Fibroblast of lung (primary cell): ENCODE data around the gene SLC39A5. TPM values are rescaled to one million over a fixed set of nuclear protein-coding genes. Genes with fewer than 3 reads are reported as not detected.
A peak's percentile ranks its signal among the peaks of the same experiment; 100 is the strongest.
"Not testable (repeated sequence)": the region's sequence is repeated elsewhere in the genome, so short reads cannot be mapped to it uniquely, and the experiment has no call there.

ENCODE experiments used
- DNase-seq, 2 donors: peaks; one replicate each; pipeline versions ENCODE4 v3.0.0 to v3.0.0-alpha.2; 2010; ENCODE audit warnings: low read depth in 2 of 2
- H2AFZ ChIP-seq: 2 replicates; pipeline ENCODE4 v1.5.1; 2012; ENCODE audit warnings: low read length, control low read depth, inconsistent platforms
- H3K27ac ChIP-seq: 2 replicates; pipeline ENCODE4 v1.5.1; 2011; ENCODE audit warnings: low read length, control low read depth; ENCODE audit not compliant: insufficient read depth
- H3K27me3 ChIP-seq: 2 replicates; pipeline ENCODE4 v1.5.1; 2011; ENCODE audit warnings: mild to moderate bottlenecking, low read length; ENCODE audit not compliant: control insufficient read depth, insufficient read depth
- H3K36me3 ChIP-seq: 2 replicates; pipeline ENCODE4 v1.5.1; 2011; ENCODE audit warnings: low read length; ENCODE audit not compliant: control insufficient read depth, insufficient read depth
- H3K4me1 ChIP-seq: 2 replicates; pipeline ENCODE4 v1.5.1; 2011; ENCODE audit warnings: low read length; ENCODE audit not compliant: control insufficient read depth, insufficient read depth; ENCODE audit errors: extremely low read depth
- H3K4me2 ChIP-seq: 2 replicates; pipeline ENCODE4 v1.5.1; 2011; ENCODE audit warnings: low read length, control low read depth; ENCODE audit not compliant: insufficient read depth; ENCODE audit errors: extremely low read depth
- H3K4me3 ChIP-seq, 4 experiments: fragments of 200-600 bp in 1 of 4; sonication (generic) in 1 of 4; replicated peaks in 1 of 4; 2 replicates each; pipeline ENCODE4 v1.5.1; 2011 to 2016; ENCODE audit warnings: low read length in 4 of 4, low read depth in 3 of 4, mild to moderate bottlenecking in 3 of 4, control low read depth in 2 of 4, inconsistent platforms in 1 of 4, mixed read lengths in 1 of 4; ENCODE audit not compliant: insufficient read depth in 1 of 4; ENCODE audit errors: control extremely low read depth in 1 of 4
- H3K79me2 ChIP-seq: 2 replicates; pipeline ENCODE4 v1.5.1; 2012; ENCODE audit warnings: mild to moderate bottlenecking, low read length, inconsistent platforms; ENCODE audit not compliant: control insufficient read depth, insufficient read depth
- H3K9ac ChIP-seq: 2 replicates; pipeline ENCODE4 v1.5.1; 2011; ENCODE audit warnings: mild to moderate bottlenecking, low read length, control low read depth; ENCODE audit not compliant: insufficient read depth
- H3K9me3 ChIP-seq: 2 replicates; pipeline ENCODE4 v1.5.1; 2012; ENCODE audit warnings: low read depth, low read length; ENCODE audit not compliant: control insufficient read depth, insufficient read depth
- H4K20me1 ChIP-seq: 2 replicates; pipeline ENCODE4 v1.5.1; 2011; ENCODE audit warnings: low read length; ENCODE audit not compliant: control insufficient read depth, insufficient read depth; ENCODE audit errors: extremely low read depth
- CTCF ChIP-seq, 2 donors: IDR thresholded peaks in 1 of 2; conservative IDR thresholded peaks in 1 of 2; 1 replicate in 1 of 2; 2 replicates in 1 of 2; pipeline ENCODE4 v1.5.1; 2011 to 2012; ENCODE audit warnings: low read length in 2 of 2, control low read depth in 1 of 2, inconsistent platforms in 1 of 2, low read depth in 1 of 2, mild to moderate bottlenecking in 1 of 2
- EZH2 ChIP-seq: IDR thresholded peaks from 2 replicates; pipeline ENCODE4 v1.5.1; 2012; ENCODE audit warnings: low read length, control low read depth, mild to moderate bottlenecking; ENCODE audit errors: missing control alignments
- polyA plus RNA-seq, 2 donors: library from polyadenylated mRNA; depleted of rRNA in 1 of 2; stranded (reverse) in 1 of 2; unstranded in 1 of 2; fragments of >200 nt; gene quantifications; 2 replicates each; pipeline ENCODE4 v1.2.1, GENCODE V29; 2011 to 2012; ENCODE audit warnings: missing spikeins in 1 of 2
- total RNA-seq: library from RNA; depleted of rRNA; stranded (reverse); fragments of >200 nt; gene quantifications from 2 replicates; pipeline ENCODE4 v1.2.1, GENCODE V29; 2014

SLC39A5 gene
- total and polyA plus RNA-seq, 2 donors (not counting 1 experiment from before 2014, with no cell fraction given): not detected

- Histone ChIP-seq H2AFZ (no peak overlapping the region), H3K36me3 (no peaks in the 10 kb centered on the region), H3K4me3 (no peak overlapping the region), H3K4me2 (no peak overlapping the region), H3K27ac (no peak overlapping the region), H3K9ac (no peak overlapping the region), H3K79me2 (peaks cover 21% of the 10 kb centered on the region), H4K20me1 (no peaks in the 10 kb centered on the region), H3K27me3 (no peaks in the 10 kb centered on the region), H3K4me1 (peaks cover 15% of the 10 kb centered on the region), H3K9me3 (no peaks in the 10 kb centered on the region)
- TF ChIP-seq CTCF (conservative IDR thresholded peaks at IDR 0.05 in 1 of 2, IDR thresholded peaks at IDR 0.05 in 1 of 2; ENCODE audit: low read depth in 1 of 2, low read length in 2 of 2): no peak
- no peak for TF ChIP-seq EZH2
- no peak for DNase-seq
These were observed 31.1 kb downstream of the SLC39A5 start for GRCh38 chr12:56260921-56261320.

- peaks cover 11% of the 10 kb centered on the region for H3K4me1 ChIP-seq
- H3K4me3 ChIP-seq: no peak overlapping the region
- H3K27ac ChIP-seq: peak overlapping the region; percentile 60
- H2AFZ ChIP-seq: no peak overlapping the region
- peaks cover 14% of the 10 kb centered on the region for H3K79me2 ChIP-seq
- no peaks in the 10 kb centered on the region for H3K36me3 ChIP-seq
- H3K9ac ChIP-seq: no peak overlapping the region
- H3K27me3 ChIP-seq: no peaks in the 10 kb centered on the region
- no peaks in the 10 kb centered on the region for H4K20me1 ChIP-seq
- H3K4me2 ChIP-seq: no peak overlapping the region
- no peak for TF ChIP-seq CTCF (conservative IDR thresholded peaks at IDR 0.05 in 1 of 2, IDR thresholded peaks at IDR 0.05 in 1 of 2; ENCODE audit: low read depth in 1 of 2, low read length in 2 of 2)
- no peak for TF ChIP-seq EZH2
- peak; percentile 53 to 80 for DNase-seq
- H3K9me3 ChIP-seq: no peaks in the 10 kb centered on the region
These were observed 31.8 kb downstream of the SLC39A5 start for GRCh38 chr12:56261503-56262232.

- not testable (repeated sequence) for H3K4me3 ChIP-seq, H3K27me3 ChIP-seq, H3K4me1 ChIP-seq, H3K4me2 ChIP-seq, H3K9ac ChIP-seq, H3K79me2 ChIP-seq, H4K20me1 ChIP-seq, H3K36me3 ChIP-seq, H2AFZ ChIP-seq, H3K9me3 ChIP-seq, DNase-seq, H3K27ac ChIP-seq
These were observed 33.1 kb downstream of the SLC39A5 start for GRCh38 chr12:56262955-56263354.

- not testable (repeated sequence) for DNase-seq, H3K9me3 ChIP-seq, H3K27me3 ChIP-seq, H3K4me1 ChIP-seq, H4K20me1 ChIP-seq, H3K79me2 ChIP-seq, H3K36me3 ChIP-seq
- Histone ChIP-seq H3K4me3 (peak overlapping the region; percentile 68 to 82 (median 74)), H2AFZ (peak overlapping the region; percentile 89), H3K4me2 (peak overlapping the region; percentile 93), H3K9ac (peak overlapping the region; percentile 81), H3K27ac (peak overlapping the region; percentile 92)
These were observed 36.3 kb downstream of the SLC39A5 start for GRCh38 chr12:56266068-56266692.
